Epidermal melanocyte (primary cell): ENCODE measurements around the gene COL25A1.

Experiments used
- DNase-seq: peaks from one replicate; pipeline ENCODE4 v3.0.0; 2011; ENCODE audit warnings: low spot score; ENCODE audit not compliant: insufficient read length

The COL25A1 gene

GRCh38 chr4:109216085-109216696, 86.3 kb downstream of the COL25A1 start:
- DNase-seq = no peak

- no peak for DNase-seq
Observed at GRCh38 chr4:109215506-109215905, 87.0 kb downstream of the COL25A1 start.

DNA sequence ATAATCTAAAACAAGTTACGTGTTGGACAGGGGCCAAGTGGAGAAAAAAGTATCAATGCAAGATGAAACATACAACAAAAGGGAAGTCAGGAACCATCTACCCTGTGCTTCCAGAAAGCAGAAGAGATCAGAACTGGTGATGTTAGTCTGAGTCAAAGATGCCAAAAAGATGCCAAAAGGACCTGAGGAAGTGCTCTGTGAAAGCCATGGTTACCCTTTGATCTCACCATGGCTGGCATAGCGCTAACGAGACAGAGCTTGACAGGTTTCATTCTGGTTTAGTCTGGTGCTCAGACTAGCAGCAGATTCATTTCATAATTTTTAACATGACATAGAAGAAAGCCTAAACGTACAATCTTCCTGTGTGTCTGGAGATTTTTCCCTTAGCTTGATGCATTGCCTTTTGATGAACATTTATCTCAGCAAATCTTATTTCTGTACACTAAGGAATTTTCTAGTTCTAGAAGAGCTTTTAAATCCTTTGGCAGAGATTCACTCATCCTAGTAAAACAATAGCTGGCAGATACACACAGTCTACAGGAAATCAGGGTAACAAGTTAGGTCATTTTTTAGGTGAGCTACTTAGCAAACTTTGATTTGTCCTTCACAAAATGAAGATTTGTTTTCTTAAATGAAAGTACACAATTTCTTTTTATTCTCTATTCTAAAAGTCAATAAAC, 87.7 kb downstream of the COL25A1 start:
- DNase-seq = no peak

GRCh38 chr4:109213056-109213455, 89.4 kb downstream of the COL25A1 start:
- no peak for DNase-seq

GRCh38 chr4:109211671-109212070, 90.8 kb downstream of the COL25A1 start:
- DNase-seq = no peak

GRCh38 chr4:109209647-109210046, 92.8 kb downstream of the COL25A1 start:
- DNase-seq = no peak

DNA sequence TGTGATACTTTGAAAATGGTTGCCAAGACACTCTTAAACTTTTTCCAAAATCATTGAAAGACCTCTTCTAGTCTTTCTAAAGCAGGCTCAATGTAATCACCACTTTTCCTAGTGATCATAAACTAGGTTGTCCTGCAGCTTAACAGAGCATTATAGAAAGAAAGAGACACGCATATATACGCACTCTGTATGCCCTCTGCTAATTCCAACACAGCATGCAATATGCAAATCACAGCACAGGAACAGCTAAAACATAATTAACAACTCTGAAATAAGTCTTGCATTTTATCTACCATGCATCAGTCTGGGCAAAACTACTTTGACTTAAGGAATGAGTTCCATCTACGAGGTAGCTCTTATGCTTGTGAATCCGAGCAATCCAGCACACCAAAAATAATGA, 94.6 kb downstream of the COL25A1 start:
- DNase-seq = no peak

DNA sequence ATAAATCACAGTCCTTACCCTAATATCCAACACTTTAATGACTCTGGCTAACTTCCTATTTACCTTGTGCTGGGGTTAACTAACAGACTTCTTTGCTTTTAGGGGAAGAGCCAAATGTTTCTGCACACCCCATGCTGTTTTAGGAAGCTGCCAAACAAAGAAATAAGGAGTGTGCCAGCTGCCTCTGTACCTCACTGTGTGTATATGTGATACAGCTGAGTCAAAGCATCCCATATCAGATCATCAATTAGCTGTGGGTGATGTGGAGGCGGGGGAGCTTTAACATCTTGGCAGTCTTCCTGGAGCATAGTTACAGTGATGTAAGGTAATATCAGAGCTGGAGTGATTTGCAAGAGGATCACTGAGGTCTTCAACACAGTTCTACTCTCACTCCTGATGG, 95.4 kb downstream of the COL25A1 start:
- no peak for DNase-seq

- no peak for DNase-seq
Observed at GRCh38 chr4:109206620-109207019, 95.8 kb downstream of the COL25A1 start.

GRCh38 chr4:109205186-109205585, 97.3 kb downstream of the COL25A1 start:
- DNase-seq = no peak

DNA sequence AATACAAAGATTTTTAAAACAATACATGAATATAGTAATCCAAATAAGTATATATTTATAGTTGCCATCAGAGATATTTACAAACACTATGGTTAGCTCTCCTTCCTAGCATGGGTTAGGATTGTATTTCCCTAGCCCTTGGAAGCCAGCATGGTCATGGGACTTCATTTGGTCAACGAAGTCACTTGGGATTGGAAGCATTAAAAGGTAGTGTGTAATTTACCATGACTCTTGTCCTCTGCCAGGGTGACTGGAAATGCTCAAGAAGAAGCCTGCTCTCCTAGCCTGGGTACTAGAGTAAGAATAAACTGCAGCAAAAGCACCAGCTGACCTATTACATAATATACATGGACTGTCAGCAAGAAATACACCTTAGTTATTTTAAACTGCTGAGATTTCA, 102.9 kb downstream of the COL25A1 start:
- no peak for DNase-seq

DNA sequence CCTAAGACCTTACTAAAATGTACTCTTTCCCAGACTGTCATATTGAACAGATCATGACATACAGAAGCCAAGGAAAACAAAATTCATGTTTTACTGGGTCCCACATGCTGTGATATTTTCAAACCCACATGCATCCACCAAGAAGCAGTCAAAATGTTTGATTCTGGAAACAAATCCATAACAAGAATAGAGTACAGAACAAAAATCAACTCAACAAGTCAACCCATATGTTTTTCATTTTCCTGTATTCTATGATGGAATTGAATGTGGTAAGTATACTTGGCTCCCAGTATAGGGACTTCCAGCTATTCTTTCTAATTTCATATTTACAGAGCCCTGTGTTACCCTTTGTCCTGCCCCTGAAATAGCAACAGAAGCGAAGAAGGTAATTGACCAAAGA, 106.8 kb downstream of the COL25A1 start:
- no peak for DNase-seq

DNA sequence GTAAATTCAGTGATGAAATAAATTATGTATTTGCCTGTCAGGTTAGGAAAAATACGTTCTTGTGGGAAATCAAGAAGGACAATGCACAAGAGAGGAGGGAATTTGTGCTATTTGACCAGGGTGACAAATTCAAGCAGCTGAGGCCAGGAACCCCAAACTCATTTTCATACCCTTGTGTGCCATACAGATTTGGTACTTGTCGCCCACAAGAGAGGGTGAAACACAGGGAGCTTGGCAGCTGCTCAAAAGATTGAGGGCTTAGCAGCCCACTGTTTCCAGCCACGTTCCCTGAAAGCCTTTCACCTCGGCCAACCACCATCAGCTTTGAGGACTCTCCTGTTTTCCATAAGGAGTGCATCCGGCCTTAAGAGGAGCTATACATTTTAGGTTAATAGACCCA, 111.2 kb downstream of the COL25A1 start:
- no peak for DNase-seq

- no peak for DNase-seq
Observed at GRCh38 chr4:109186458-109186945, 116.0 kb downstream of the COL25A1 start.

GRCh38 chr4:109185951-109186350, 116.5 kb downstream of the COL25A1 start:
- no peak for DNase-seq

GRCh38 chr4:109185548-109185947, 116.9 kb downstream of the COL25A1 start:
- no peak for DNase-seq

- DNase-seq = no peak
Observed at GRCh38 chr4:109184491-109184961, 117.9 kb downstream of the COL25A1 start.

- no peak for DNase-seq
Observed at GRCh38 chr4:109183931-109184490, 118.4 kb downstream of the COL25A1 start.

DNA sequence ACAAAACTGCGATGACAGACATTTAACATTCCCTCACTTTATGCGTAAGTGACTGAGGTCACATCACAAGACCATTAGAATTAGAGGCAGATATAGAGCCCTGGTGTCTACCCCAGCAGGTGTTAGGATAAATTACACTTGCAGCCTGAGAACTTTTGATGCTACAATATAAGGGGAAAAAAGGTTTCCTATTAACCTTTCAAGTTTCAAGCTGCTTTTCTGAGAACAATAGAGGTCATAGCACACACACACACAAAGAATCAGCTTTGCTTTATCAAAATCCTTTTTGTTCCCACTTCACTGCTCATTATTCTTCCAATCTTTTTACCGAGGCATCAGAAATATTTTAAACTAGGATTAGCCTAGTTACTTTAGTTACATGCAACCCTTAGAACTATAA, 119.8 kb downstream of the COL25A1 start:
- DNase-seq = no peak

- no peak for DNase-seq
Observed at GRCh38 chr4:109179061-109179460, 123.4 kb downstream of the COL25A1 start.

- DNase-seq = no peak
Observed at GRCh38 chr4:109177096-109177810, 125.2 kb downstream of the COL25A1 start.
